ENCODE results near the gene PCSK4. TPM values are rescaled to one million over a fixed set of nuclear protein-coding genes. Genes with fewer than 3 reads are reported as not detected.

The PCSK4 gene
- total and polyA plus RNA-seq, 10 of the 15 experiments (the other 5 are each of a cell fraction or from before 2014, with no cell fraction given) = 0.27 to 0.99 (median 0.40) TPM; not detected in 3

DNA sequence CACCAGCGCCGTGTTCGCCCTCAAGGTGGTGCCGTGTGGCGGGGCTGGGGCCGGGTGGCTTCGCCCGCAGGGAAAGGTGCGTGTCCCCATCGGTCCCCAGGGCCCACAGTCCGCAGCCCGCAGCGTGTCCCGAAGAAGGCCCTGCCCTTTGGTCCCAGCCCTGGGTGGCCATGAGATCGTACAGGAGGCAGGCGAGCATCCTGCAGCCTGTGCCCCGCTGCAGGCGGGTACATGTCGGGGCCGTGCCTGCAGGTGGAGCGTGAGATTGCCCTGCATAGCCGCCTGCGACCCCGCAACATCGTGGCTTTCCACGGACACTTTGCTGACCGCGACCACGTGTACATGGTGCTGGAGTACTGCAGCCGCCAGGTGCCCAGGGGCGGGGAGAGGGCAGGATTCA, 35.2 kb upstream of the PCSK4 start:
- TF ChIP-seq SMARCA5 (IDR thresholded peaks at IDR 0.05) = no peak
- no peak for TF ChIP-seq CBX3 (IDR thresholded peaks at IDR 0.05; ENCODE audit: borderline replicate concordance, low read depth)
- TF ChIP-seq TBL1XR1 (IDR thresholded peaks at IDR 0.05; ENCODE audit: low read depth, low read length) = no peak
- no peak for TF ChIP-seq IKZF2 (IDR thresholded peaks at IDR 0.05)
- no peak for TF ChIP-seq MYC (IDR thresholded peaks at IDR 0.05; ENCODE audit: insufficient read depth, insufficient read length, insufficient replicate concordance, low read length, severe bottlenecking)
- no peak for TF ChIP-seq NBN (IDR thresholded peaks at IDR 0.05)
- no peak for TF ChIP-seq NFYA (IDR thresholded peaks at IDR 0.05; ENCODE audit: borderline replicate concordance, low read depth, low read length)
- no peak for TF ChIP-seq MTA2 (IDR thresholded peaks at IDR 0.05; ENCODE audit: low read depth)
- TF ChIP-seq SMAD5 (IDR thresholded peaks at IDR 0.05; ENCODE audit: low read depth) = no peak
- TF ChIP-seq, protein P1, sequence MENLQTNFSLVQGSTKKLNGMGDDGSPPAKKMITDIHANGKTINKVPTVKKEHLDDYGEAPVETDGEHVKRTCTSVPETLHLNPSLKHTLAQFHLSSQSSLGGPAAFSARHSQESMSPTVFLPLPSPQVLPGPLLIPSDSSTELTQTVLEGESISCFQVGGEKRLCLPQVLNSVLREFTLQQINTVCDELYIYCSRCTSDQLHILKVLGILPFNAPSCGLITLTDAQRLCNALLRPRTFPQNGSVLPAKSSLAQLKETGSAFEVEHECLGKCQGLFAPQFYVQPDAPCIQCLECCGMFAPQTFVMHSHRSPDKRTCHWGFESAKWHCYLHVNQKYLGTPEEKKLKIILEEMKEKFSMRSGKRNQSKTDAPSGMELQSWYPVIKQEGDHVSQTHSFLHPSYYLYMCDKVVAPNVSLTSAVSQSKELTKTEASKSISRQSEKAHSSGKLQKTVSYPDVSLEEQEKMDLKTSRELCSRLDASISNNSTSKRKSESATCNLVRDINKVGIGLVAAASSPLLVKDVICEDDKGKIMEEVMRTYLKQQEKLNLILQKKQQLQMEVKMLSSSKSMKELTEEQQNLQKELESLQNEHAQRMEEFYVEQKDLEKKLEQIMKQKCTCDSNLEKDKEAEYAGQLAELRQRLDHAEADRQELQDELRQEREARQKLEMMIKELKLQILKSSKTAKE (IDR thresholded peaks at IDR 0.05; ENCODE audit: low read depth, poor library complexity, severe bottlenecking) = no peak
- TF ChIP-seq NRF1 (conservative IDR thresholded peaks at IDR 0.05; ENCODE audit: low read depth, low read length) = no peak
- Histone ChIP-seq H2AFZ (ENCODE audit: control insufficient read depth, low read depth, low read length) (no peak overlapping the region), H3K27ac (ENCODE audit: control insufficient read depth, insufficient read depth) (no peak overlapping the region), H3K4me3 (no peak overlapping the region), H4K20me1 (ENCODE audit: control insufficient read depth, insufficient read depth) (no peaks in the 10 kb centered on the region), H3K4me2 (ENCODE audit: control insufficient read depth, insufficient read depth) (no peak overlapping the region), H3K36me3 (ENCODE audit: control insufficient read depth in 2 of 2, insufficient read depth in 2 of 2, low read length in 1 of 2) (no peaks in the 10 kb centered on the region), H3K27me3 (replicated peaks in 1 of 2; ENCODE audit: control insufficient read depth in 2 of 2, insufficient read depth in 2 of 2, low read length in 1 of 2) (peaks cover 0 to 2% of the 10 kb centered on the region in 2 experiments; a peak in 3 of 4 replicates), H3K9ac (ENCODE audit: control insufficient read depth, insufficient read depth, low read length) (no peak overlapping the region), H3K79me2 (ENCODE audit: control insufficient read depth, insufficient read depth, low read length) (no peaks in the 10 kb centered on the region), H3K9me3 (replicated peaks; ENCODE audit: control insufficient read depth, insufficient read depth, low read length) (no peaks in the 10 kb centered on the region), H3K4me1 (ENCODE audit: control insufficient read depth, insufficient read depth, low read length) (no peaks in the 10 kb centered on the region)
- no TSS peak for BruUV-seq (replicated peaks)
- RAD21 ChIA-PET (ENCODE audit: unreplicated experiment) = no interaction called here
- intact Hi-C loops (cut with micrococcal nuclease; ENCODE audit: unreplicated experiment) = no loop called here
- no peak for FAIRE-seq
- SMC1A ChIA-PET (ENCODE audit: uncharacterized antibody, unreplicated experiment) = no interaction called here
- WGBS (ENCODE audit: insufficient coverage, insufficient replicate concordance, low lambda C conversion rate, missing lambda C conversion rate) = 79% methylated on average over 29 of the region's 31 CpGs
- no peak for DNase-seq (ENCODE audit: low read depth, low spot score)
- no peak for ATAC-seq
- POLR2A ChIA-PET = no interaction called here
- CTCF ChIA-PET = no interaction called here
- in situ Hi-C loops (cut with MboI) = no loop called here

Measured in GM12878 (cell line).